ENCODE measurements around the gene CDIPT. TPM values are rescaled to one million over a fixed set of nuclear protein-coding genes. Genes with fewer than 3 reads are reported as not detected.
A peak's percentile ranks its signal among the peaks of the same experiment; 100 is the strongest.

The CDIPT gene
- total and polyA plus RNA-seq, 2 experiments from 2014 or later = 97.1 to 147 TPM

- peaks cover 21% of the 10 kb centered on the region for H3K79me2 ChIP-seq
- no peak overlapping the region for H3K4me3 ChIP-seq
- TF ChIP-seq EZH2phosphoT487 (IDR thresholded peaks at IDR 0.05; ENCODE audit: low read depth, severe bottlenecking, unreplicated experiment) (no peak), EZH2 (IDR thresholded peaks at IDR 0.05; ENCODE audit: borderline replicate concordance) (no peak), CTCF (IDR thresholded peaks at IDR 0.05; ENCODE audit: poor library complexity) (no peak)
- no peak overlapping the region for H3K4me2 ChIP-seq
- H3K27ac ChIP-seq = no peak overlapping the region
- H3K9me2 ChIP-seq (replicated peaks; ENCODE audit: insufficient read depth) = no peaks in the 10 kb centered on the region
- no peaks in the 10 kb centered on the region for H4K20me1 ChIP-seq (ENCODE audit: insufficient read depth, poor library complexity, severe bottlenecking)
- DNase-seq (ENCODE audit: low spot score) = no peak
- H3K4me1 ChIP-seq (ENCODE audit: insufficient read depth) = peaks cover 21% of the 10 kb centered on the region
- no peaks in the 10 kb centered on the region for H3K27me3 ChIP-seq
- no peak overlapping the region for H2AFZ ChIP-seq
- H3K9me3 ChIP-seq (ENCODE audit: low read depth) = no peaks in the 10 kb centered on the region
- no peaks in the 10 kb centered on the region for H3K36me3 ChIP-seq (replicated peaks; ENCODE audit: insufficient read depth, low read depth)
- WGBS (ENCODE audit: low lambda C conversion rate, missing lambda C conversion rate) = 90% methylated on average over 10 of the region's 10 CpGs
Measured at GRCh38 chr16:29858149-29858849, 4.7 kb downstream of the CDIPT start.

GRCh38 chr16:29857133-29857760 lies 5.8 kb downstream of the CDIPT start:
- no peaks in the 10 kb centered on the region for H4K20me1 ChIP-seq (ENCODE audit: insufficient read depth, poor library complexity, severe bottlenecking)
- no peaks in the 10 kb centered on the region for H3K9me2 ChIP-seq (replicated peaks; ENCODE audit: insufficient read depth)
- no peak for DNase-seq (ENCODE audit: low spot score)
- H3K27ac ChIP-seq = peak overlapping the region; percentile 30
- H3K79me2 ChIP-seq = peaks cover 16% of the 10 kb centered on the region
- no peaks in the 10 kb centered on the region for H3K9me3 ChIP-seq (ENCODE audit: low read depth)
- no peak overlapping the region for H3K4me2 ChIP-seq
- WGBS (ENCODE audit: low lambda C conversion rate, missing lambda C conversion rate) = 74% methylated on average over 7 of the region's 7 CpGs
- TF ChIP-seq EZH2 (IDR thresholded peaks at IDR 0.05; ENCODE audit: borderline replicate concordance) (no peak), CTCF (IDR thresholded peaks at IDR 0.05; ENCODE audit: poor library complexity) (no peak), EZH2phosphoT487 (IDR thresholded peaks at IDR 0.05; ENCODE audit: low read depth, severe bottlenecking, unreplicated experiment) (no peak)
- H2AFZ ChIP-seq = no peak overlapping the region
- H3K4me3 ChIP-seq = no peak overlapping the region
- H3K36me3 ChIP-seq (replicated peaks; ENCODE audit: insufficient read depth, low read depth) = no peaks in the 10 kb centered on the region
- H3K4me1 ChIP-seq (ENCODE audit: insufficient read depth) = peaks cover 20% of the 10 kb centered on the region
- H3K27me3 ChIP-seq = no peaks in the 10 kb centered on the region

GRCh38 chr16:29854520-29855100 lies 8.4 kb downstream of the CDIPT start:
- Histone ChIP-seq H3K36me3 (replicated peaks; ENCODE audit: insufficient read depth, low read depth) (no peaks in the 10 kb centered on the region), H3K9me2 (replicated peaks; ENCODE audit: insufficient read depth) (no peaks in the 10 kb centered on the region), H3K27me3 (no peaks in the 10 kb centered on the region), H3K4me1 (ENCODE audit: insufficient read depth) (peaks cover 6% of the 10 kb centered on the region), H3K9me3 (ENCODE audit: low read depth) (no peaks in the 10 kb centered on the region), H3K4me2 (no peak overlapping the region), H2AFZ (no peak overlapping the region), H3K27ac (no peak overlapping the region), H4K20me1 (ENCODE audit: insufficient read depth, poor library complexity, severe bottlenecking) (no peaks in the 10 kb centered on the region), H3K79me2 (no peaks in the 10 kb centered on the region), H3K4me3 (no peak overlapping the region)
- no peak for DNase-seq (ENCODE audit: low spot score)
- 93% methylated on average over 5 of the region's 5 CpGs for WGBS (ENCODE audit: low lambda C conversion rate, missing lambda C conversion rate)
- TF ChIP-seq EZH2phosphoT487 (IDR thresholded peaks at IDR 0.05; ENCODE audit: low read depth, severe bottlenecking, unreplicated experiment) = no peak
- no peak for TF ChIP-seq CTCF (IDR thresholded peaks at IDR 0.05; ENCODE audit: poor library complexity)
- no peak for TF ChIP-seq EZH2 (IDR thresholded peaks at IDR 0.05; ENCODE audit: borderline replicate concordance)
